ENCODE results near the gene LRFN4.

LRFN4 gene

DNA sequence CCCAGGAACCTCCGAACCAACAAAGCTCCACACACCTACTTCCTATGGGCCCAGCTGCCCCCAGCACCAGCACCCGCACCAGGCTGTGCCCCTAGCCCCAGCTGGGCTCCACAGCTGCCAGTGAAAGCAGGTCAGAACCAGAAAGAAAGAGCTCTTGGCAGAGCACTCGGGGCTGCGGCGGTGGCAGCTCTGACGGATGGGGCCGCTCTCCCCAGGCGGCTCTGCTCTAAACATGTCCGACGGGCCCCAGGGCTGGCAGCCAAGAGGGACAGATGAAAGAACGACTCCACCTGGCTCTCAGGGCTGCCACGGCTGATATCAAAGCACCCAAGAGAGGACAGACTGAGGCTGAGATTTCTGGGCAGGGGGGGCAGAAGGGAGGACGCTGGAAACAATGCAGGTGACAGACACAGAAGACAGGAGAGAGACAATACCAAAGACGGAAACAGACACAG, 25.7 kb downstream of the LRFN4 start:
- no peak for TF ChIP-seq CTCF (IDR thresholded peaks at IDR 0.05; ENCODE audit: extremely low read depth, missing control alignments)
- no peak for DNase-seq (ENCODE audit: low spot score)

- TF ChIP-seq CTCF (IDR thresholded peaks at IDR 0.05; ENCODE audit: extremely low read depth, missing control alignments) = peak; percentile 72
These were observed 26.4 kb downstream of the LRFN4 start for GRCh38 chr11:66883016-66883965.

DNA sequence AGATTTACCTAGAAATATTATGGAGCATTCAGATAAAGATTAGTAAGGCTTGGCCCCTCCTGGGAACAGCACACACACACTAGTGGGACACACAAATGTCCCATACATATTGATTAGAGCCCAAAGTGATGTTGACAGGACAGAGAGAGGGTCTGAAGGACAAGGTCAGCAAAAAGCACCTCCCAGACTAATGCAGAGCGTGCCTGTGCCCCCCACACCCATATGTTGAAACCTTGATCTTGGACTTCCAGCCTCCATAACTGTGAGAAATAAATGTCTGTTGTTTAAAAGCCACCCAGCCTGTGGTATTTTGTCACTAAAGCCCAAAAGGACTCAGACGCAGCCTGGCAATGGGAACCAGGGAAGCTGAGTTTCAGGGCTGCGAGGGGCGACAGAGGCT, 27.6 kb downstream of the LRFN4 start:
- TF ChIP-seq CTCF (IDR thresholded peaks at IDR 0.05; ENCODE audit: extremely low read depth, missing control alignments) = no peak

More at GRCh38 chr11:66883016-66883965, 26.4 kb downstream of the LRFN4 start:
- peak; percentile 68 for DNase-seq (ENCODE audit: low spot score)

GRCh38 chr11:66885469-66885868, 28.6 kb downstream of the LRFN4 start:
- no peak for DNase-seq (ENCODE audit: low spot score)
- no peak for TF ChIP-seq CTCF (IDR thresholded peaks at IDR 0.05; ENCODE audit: extremely low read depth, missing control alignments)

More for the DNA sequence above, 27.6 kb downstream of the LRFN4 start:
- DNase-seq (ENCODE audit: low spot score) = no peak

- DNase-seq (ENCODE audit: low spot score) = no peak
- TF ChIP-seq CTCF (IDR thresholded peaks at IDR 0.05; ENCODE audit: extremely low read depth, missing control alignments) = no peak
These were observed 29.1 kb downstream of the LRFN4 start for GRCh38 chr11:66885950-66886440.

DNA sequence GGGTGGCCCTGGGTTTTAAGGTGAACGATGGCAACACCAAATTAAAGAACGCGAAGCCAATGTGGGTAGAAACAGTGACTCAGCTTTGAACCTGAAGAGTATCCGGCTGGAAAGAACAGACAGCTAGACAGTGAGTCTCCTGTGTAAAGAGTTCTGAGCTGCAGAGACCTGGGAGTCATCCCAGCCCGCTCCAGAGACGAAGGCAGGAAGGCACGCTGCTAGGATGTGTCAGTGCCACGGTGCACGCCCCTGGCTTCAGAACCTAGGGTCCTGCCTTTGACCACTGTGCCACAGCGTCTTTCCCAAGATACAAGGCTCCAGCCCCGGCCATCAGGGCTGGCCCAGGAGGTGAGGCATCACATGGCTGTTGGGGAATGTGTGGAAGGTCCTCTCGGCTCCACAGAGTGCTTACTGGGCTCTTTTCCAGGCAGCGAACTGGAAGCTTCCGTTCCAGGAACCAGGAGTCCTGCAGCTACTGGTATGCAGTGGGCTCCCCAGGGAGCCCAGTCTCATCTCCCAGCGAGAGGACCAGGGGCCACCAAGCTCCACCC, 29.9 kb downstream of the LRFN4 start:
- no peak for DNase-seq (ENCODE audit: low spot score)
- TF ChIP-seq CTCF (IDR thresholded peaks at IDR 0.05; ENCODE audit: extremely low read depth, missing control alignments) = no peak

- no peak for DNase-seq (ENCODE audit: low spot score)
- no peak for TF ChIP-seq CTCF (IDR thresholded peaks at IDR 0.05; ENCODE audit: extremely low read depth, missing control alignments)
These were observed 30.7 kb downstream of the LRFN4 start for GRCh38 chr11:66887526-66887925.

All from GM20000 (cell line).